KOPT-K1 (cell line): Measurements from ENCODE around the gene TTYH2.

Experiments
- H3K27ac ChIP-seq: fragments of 200-600 bp; sonication (generic); 2 replicates; pipeline ENCODE4 v1.5.1; 2016; ENCODE audit warnings: antibody characterized with exemption, mild to moderate bottlenecking, low read depth, low read length; ENCODE audit not compliant: poor library complexity, severe bottlenecking
- H3K36me3 ChIP-seq: fragments of 200-600 bp; sonication (generic); 2 replicates; pipeline ENCODE4 v1.5.1; 2017; ENCODE audit warnings: antibody characterized with exemption, mild to moderate bottlenecking, low read length, moderate library complexity; ENCODE audit not compliant: insufficient read depth
- H3K9me3 ChIP-seq: fragments of 200-600 bp; sonication (generic); 2 replicates; pipeline ENCODE4 v1.5.1; 2017; ENCODE audit warnings: antibody characterized with exemption, low read length, mild to moderate bottlenecking; ENCODE audit not compliant: insufficient read depth, poor library complexity, severe bottlenecking

The TTYH2 gene

GRCh38 chr17:74289688-74290087, 76.3 kb downstream of the TTYH2 start:
- no peak overlapping the region for H3K27ac ChIP-seq
- H3K36me3 ChIP-seq, result no peaks in the 10 kb centered on the region
- no peaks in the 10 kb centered on the region for H3K9me3 ChIP-seq

DNA sequence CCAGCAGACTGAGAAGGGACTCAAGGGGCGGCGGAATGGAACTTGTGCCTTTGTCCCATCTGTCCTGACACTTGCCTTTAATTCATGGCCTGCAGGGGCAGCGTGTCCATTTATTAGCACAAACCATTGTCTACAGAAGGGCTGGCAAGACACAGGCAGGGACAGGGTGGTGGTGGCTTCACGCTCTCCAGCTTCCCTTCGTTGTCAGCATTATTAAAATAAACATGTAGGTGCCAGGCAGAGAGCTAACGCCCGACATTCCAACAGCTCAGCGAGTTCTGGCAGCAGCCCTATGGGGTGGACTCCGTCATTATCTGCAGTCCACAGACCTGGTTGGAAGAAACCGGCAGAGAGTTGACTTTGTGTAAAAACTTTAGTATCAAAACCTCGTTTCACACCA, 77.0 kb downstream of the TTYH2 start:
- Histone ChIP-seq H3K9me3 (no peaks in the 10 kb centered on the region), H3K27ac (no peak overlapping the region), H3K36me3 (no peaks in the 10 kb centered on the region)

- H3K27ac ChIP-seq, result no peak overlapping the region
- no peaks in the 10 kb centered on the region for H3K36me3 ChIP-seq
Observed at GRCh38 chr17:74292495-74292894, 79.1 kb downstream of the TTYH2 start.

DNA sequence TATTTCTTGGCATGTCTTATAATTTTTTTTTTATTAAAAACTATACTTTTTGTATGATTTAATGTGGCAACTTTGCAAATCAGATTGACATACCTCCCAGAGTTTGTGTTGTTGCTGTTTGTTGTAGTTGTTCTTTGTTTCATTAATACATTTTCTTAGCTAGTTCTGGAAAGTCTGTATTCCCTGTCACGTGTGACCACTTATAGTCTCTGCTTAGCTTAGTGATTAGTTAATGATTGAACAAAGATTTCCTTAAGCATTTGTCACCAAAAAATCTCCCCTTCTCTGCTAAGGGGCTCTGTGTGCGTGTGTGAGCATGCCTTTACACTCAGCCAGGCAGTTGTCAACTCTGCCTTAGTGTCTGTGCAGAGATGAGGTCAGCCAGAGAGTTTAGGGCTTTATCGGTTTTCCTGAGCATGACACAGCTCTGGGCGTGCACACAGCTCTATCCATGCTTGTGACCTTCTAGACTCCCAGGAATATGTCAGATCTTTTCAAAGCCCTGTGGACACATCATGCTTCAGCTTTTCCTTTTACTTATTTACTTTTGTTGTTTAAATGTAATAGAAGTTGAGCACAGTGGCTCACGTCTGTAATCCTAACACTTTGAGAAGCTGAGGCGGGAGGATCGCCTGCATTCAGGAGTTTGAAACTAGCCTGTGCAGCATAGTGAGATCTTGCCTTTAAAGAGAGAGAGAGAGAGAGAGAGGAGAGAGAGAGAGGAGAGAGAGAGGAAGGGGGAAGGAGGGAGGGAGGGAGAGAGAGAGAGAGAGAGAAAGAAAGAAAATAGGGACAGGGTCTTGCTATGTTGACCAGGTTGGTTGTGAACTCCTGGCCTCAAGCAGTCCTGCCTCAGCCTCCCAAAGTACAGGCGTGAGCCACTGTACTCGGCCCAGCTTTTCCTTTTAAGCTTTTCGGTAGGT, 82.5 kb downstream of the TTYH2 start:
- Histone ChIP-seq H3K27ac (no peak overlapping the region), H3K36me3 (no peaks in the 10 kb centered on the region), H3K9me3 (no peaks in the 10 kb centered on the region)

More at GRCh38 chr17:74292495-74292894, 79.1 kb downstream of the TTYH2 start:
- H3K9me3 ChIP-seq, result no peaks in the 10 kb centered on the region

GRCh38 chr17:74296548-74296936, 83.2 kb downstream of the TTYH2 start:
- Histone ChIP-seq H3K9me3 (no peaks in the 10 kb centered on the region), H3K27ac (no peak overlapping the region), H3K36me3 (no peaks in the 10 kb centered on the region)

DNA sequence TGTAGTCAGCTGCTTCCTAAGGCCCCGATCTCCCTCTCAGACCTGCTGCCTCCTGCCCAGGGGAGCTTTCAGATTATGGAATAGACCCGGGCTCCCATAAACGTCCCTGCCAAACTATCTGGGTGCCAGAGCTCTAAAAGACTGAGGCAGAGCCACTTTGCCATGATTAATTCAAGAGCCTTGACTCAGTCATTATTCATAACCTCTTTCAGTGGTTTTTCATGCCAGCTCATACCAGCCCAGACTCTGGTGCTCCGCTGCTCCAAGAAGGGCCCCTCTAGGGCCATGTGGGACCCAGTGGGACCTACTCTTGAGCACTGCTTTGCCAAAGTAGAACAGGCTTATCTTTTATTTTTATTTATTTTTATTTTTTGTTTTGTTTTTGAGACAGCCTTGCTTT, 84.6 kb downstream of the TTYH2 start:
- no peak overlapping the region for H3K27ac ChIP-seq
- no peaks in the 10 kb centered on the region for H3K9me3 ChIP-seq
- H3K36me3 ChIP-seq, result no peaks in the 10 kb centered on the region

GRCh38 chr17:74298778-74299177, 85.4 kb downstream of the TTYH2 start:
- Histone ChIP-seq H3K36me3 (no peaks in the 10 kb centered on the region), H3K9me3 (no peaks in the 10 kb centered on the region), H3K27ac (no peak overlapping the region)

DNA sequence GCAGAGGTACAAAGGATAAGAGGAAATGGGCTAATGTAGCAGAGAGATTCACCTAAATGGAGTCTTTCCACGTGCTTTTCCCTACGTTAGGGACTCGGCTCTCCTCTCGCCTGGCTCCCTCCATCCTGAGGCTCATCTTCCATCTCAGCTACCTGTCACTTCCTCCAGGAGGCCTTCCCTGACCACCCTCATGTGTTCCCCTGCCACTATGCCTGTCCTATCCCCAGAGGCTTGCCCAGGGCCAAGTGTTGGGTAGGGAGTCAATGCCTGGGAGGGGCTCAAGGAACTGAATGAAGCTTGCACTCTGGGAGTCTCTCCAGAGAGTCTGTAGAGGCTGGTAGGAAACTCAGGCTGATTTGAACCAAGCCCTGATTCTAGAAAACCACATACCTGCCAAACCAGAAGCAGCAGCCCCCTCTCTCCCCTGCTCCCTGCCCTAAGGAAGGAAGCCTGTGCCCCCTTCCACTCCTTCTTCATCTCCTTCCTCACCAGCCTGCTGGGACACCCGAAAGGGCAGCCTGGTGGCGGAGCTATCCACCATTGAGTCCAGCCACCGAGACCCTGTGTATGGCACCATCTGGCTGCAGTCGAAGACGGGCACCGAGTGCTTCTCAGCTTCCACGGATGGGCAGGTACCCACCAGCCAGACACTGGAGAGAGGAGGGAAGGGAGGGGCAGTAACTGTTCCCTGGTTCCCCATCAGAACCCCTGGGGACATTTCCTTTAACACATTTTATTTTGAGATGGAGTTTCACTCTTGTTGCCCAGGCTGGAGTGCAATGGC, 86.0 kb downstream of the TTYH2 start:
- Histone ChIP-seq H3K36me3 (no peaks in the 10 kb centered on the region), H3K27ac (no peak overlapping the region), H3K9me3 (no peaks in the 10 kb centered on the region)

- Histone ChIP-seq H3K36me3 (no peaks in the 10 kb centered on the region), H3K27ac (no peak overlapping the region), H3K9me3 (no peaks in the 10 kb centered on the region)
Observed at GRCh38 chr17:74303305-74303704, 89.9 kb downstream of the TTYH2 start.

- no peaks in the 10 kb centered on the region for H3K36me3 ChIP-seq
Observed at GRCh38 chr17:74304184-74304583, 90.8 kb downstream of the TTYH2 start.

GRCh38 chr17:74305865-74306654, 92.7 kb downstream of the TTYH2 start:
- Histone ChIP-seq H3K27ac (no peak overlapping the region), H3K9me3 (no peaks in the 10 kb centered on the region), H3K36me3 (no peaks in the 10 kb centered on the region)

More at GRCh38 chr17:74304184-74304583, 90.8 kb downstream of the TTYH2 start:
- H3K9me3 ChIP-seq, result no peaks in the 10 kb centered on the region
- H3K27ac ChIP-seq, result no peak overlapping the region

DNA sequence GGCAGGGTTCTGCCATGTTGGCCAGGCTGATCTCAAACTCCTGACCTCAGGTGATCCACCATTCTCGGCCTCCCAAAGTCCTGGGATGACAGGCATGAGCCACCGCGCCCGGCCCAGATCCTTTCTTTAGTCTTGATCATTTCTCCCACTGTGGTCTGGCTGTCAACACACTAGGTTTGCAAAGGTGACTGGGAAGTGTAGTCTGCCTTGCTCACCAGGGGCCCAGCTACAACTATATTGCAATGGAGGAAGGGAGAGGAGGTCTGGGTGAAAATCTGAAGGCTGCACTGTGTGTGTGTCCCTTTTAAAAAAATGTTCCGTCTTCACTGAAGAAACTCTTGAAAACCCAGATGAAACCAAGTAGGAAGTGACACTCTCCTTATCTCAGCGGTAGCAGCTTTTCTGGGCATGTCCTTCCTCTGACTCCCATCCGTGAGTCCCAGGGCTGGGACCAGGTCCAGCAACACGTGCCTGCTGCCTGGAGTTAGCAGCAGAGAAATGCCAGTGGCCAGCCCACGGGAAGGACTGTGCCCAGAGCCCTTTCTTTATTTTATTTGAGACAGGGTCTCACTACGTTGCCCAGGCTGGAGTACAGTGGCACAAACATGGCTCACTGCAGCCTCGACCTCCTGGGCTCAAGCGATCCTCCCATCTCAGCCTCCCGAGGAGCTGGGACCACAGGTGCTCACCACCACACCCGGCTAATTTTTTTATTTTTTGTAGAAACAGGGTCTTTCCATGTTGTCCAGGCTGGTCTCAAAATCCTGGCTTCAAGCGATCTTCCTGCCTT, 94.8 kb downstream of the TTYH2 start:
- Histone ChIP-seq H3K27ac (no peak overlapping the region), H3K36me3 (no peaks in the 10 kb centered on the region), H3K9me3 (peaks cover 5% of the 10 kb centered on the region)

GRCh38 chr17:74309902-74310301, 96.5 kb downstream of the TTYH2 start:
- Histone ChIP-seq H3K9me3 (peaks cover 5% of the 10 kb centered on the region), H3K36me3 (no peaks in the 10 kb centered on the region), H3K27ac (no peak overlapping the region)
